Keratinocyte (primary cell): Measurements from ENCODE around the gene POLR1A.

Experiments used
- EZH2 ChIP-seq: IDR thresholded peaks from one replicate; pipeline ENCODE4 v1.6.1; 2012; ENCODE audit warnings: inconsistent platforms, mild to moderate bottlenecking, low read length, moderate library complexity
- TF ChIP-seq, protein P1 (sequence below), 3 experiments: IDR thresholded peaks in 1 of 3; conservative IDR thresholded peaks in 1 of 3; optimal IDR thresholded peaks in 1 of 3; 2 replicates in 2 of 3; 3 replicates in 1 of 3; pipeline versions ENCODE3 to v1.5.1; 2011; ENCODE audit warnings: low read length in 3 of 3, mild to moderate bottlenecking in 3 of 3, moderate library complexity in 2 of 3, control low read depth in 1 of 3, inconsistent platforms in 1 of 3; ENCODE audit not compliant: insufficient read depth in 2 of 3; ENCODE audit errors: extremely low read depth in 1 of 3

DNA sequence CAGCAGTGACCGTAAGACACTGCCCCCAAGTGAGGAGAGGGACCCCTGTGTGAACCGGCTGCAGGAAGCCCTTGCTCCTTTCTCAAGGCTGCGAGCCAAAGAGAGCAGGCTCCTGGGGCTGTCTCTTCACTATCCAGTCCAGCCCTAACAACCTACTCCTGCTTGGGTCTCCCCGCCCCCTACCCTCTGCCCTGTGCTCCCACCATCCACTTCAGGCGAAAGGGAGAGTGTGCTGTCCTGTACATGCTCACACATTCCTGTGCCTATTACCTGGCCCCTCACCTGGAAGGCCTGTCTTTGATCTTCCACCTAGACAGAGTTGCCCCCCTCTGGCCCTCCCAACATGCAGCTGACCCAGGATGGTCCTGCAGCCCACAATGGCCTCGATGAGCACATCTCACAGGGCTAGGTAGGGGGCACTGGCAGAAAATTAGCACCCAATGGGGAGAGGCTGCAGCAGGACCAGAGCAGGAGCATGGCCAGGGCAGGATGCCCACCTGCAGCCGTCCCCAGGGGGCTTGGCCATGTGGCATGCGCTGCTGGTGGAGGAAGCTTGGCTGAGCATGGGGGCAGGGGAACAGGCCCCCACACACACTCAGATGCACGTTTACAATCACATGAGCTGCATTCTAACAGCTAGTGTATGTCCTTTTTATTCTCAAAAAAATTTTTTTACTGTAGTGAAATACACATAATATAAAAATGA is 93.5 kb downstream of the POLR1A start:
- TF ChIP-seq, protein P1, sequence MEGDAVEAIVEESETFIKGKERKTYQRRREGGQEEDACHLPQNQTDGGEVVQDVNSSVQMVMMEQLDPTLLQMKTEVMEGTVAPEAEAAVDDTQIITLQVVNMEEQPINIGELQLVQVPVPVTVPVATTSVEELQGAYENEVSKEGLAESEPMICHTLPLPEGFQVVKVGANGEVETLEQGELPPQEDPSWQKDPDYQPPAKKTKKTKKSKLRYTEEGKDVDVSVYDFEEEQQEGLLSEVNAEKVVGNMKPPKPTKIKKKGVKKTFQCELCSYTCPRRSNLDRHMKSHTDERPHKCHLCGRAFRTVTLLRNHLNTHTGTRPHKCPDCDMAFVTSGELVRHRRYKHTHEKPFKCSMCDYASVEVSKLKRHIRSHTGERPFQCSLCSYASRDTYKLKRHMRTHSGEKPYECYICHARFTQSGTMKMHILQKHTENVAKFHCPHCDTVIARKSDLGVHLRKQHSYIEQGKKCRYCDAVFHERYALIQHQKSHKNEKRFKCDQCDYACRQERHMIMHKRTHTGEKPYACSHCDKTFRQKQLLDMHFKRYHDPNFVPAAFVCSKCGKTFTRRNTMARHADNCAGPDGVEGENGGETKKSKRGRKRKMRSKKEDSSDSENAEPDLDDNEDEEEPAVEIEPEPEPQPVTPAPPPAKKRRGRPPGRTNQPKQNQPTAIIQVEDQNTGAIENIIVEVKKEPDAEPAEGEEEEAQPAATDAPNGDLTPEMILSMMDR (optimal IDR thresholded peaks at IDR 0.05 in 1 of 3, IDR thresholded peaks at IDR 0.05 in 1 of 3, conservative IDR thresholded peaks at IDR 0.05 in 1 of 3; ENCODE audit: extremely low read depth in 1 of 3, insufficient read depth in 2 of 3, low read length in 3 of 3) = no peak
- TF ChIP-seq EZH2 = no peak
